Measurements from ENCODE around the gene CCDC141. TPM values are rescaled to one million over a fixed set of nuclear protein-coding genes. Genes with fewer than 3 reads are reported as not detected.
A peak's percentile ranks its signal among the peaks of the same experiment; 100 is the strongest.
"Not testable (repeated sequence)": the region's sequence is repeated elsewhere in the genome, so short reads cannot be mapped to it uniquely, and the experiment has no call there.

The CCDC141 gene
- 3.6 and 4.2 TPM in 2 replicates for total RNA-seq

DNA sequence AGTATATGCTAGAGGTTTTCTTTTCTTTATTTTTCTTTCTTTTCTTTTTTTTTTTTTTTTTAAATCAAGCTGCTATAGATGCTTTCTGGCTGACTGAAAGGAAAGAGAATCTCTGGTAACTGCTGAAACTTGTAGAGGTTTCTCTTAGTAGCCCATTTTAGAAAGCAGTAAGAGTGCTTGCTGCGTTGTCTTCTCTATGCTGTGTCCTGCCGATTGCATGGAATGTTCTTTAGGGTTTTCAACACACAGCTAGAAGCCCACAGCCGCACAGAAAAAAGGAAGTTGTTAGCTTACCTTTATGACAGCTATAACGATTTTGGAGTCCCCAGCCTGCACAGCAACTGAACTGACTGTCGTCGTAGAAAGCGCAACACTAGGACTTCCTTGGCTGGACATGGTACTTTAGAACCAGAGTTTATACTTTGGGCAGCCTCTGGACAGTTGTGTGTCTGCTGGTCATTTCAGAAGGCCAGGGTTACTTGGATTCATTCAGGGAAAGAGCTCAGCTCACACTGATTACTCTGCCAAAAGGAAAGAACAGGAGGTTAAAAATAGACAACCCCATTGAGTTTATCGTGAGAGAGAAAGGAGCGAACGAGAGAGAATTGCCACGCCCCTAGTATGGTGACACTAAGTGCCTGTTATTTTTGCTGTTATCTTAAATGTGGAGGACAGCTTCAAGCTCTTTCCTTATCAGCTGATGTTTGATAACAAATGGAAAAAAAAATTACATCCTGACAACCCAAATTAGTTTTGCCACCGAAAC lies at the start of gene CCDC141:
TSS of gene CCDC141 (minus strand) at position 592 of the 766 bp plus-strand sequence. CDS start at position 396, 196 bp downstream.
- peaks cover 50% of the 10 kb centered on the region for H3K4me1 Mint-ChIP-seq (ENCODE audit: low read depth)
- DNase-seq (ENCODE audit: low spot score), result peak; percentile 31
- no peaks in the 10 kb centered on the region for H3K27me3 Mint-ChIP-seq (ENCODE audit: low read depth)
- H3K9me3 Mint-ChIP-seq, result peaks cover 5% of the 10 kb centered on the region
- H3K36me3 Mint-ChIP-seq (ENCODE audit: low read depth), result peaks cover 16% of the 10 kb centered on the region
- intact Hi-C loops (cut with micrococcal nuclease), result loop anchor here (2.0 to 5.0 kb wide), 2 partner anchors 17 to 58 kb away; no protein-coding TSS in a partner anchor
- H3K4me3 Mint-ChIP-seq (ENCODE audit: low read depth), result peak within 1 kb of the TSS; percentile 80
- peak within 1 kb of the TSS; percentile 81 for H3K27ac Mint-ChIP-seq

DNA sequence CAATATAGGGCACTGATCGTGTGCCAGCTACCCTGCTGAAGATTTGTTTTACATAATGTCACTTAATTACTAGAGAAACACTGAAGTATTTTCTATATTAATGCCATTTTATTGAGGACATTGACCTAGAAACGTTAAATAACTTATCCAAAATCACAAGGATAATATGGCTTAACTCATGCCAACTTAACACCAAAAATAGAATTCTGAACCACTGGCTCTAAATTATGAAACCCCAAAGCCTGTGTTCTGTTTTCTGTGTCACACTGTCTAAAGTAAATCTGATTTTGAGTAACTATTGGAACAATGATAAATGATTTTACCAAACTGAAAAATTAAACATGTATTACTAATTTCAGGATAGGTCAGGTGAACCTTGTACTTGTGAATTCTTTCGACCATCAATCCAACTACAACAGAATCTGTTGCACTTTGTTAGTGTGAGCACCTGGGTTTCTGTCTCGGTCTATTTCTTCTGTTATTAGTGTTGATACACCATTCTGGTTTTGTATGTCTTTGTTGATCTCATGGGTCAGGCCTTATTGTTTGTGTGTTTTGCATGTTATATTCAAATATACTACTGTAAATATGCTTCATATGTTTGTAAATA lies 48.2 kb upstream of the CCDC141 start:
- Mint-ChIP-seq H3K9me3 (no peaks in the 10 kb centered on the region), H3K36me3 (ENCODE audit: low read depth) (no peaks in the 10 kb centered on the region), H3K27ac (no peak overlapping the region), H3K27me3 (ENCODE audit: low read depth) (no peaks in the 10 kb centered on the region), H3K4me3 (ENCODE audit: low read depth) (no peak overlapping the region), H3K4me1 (ENCODE audit: low read depth) (peaks cover 17% of the 10 kb centered on the region)
- intact Hi-C loops (cut with micrococcal nuclease), result no loop called here
- DNase-seq (ENCODE audit: low spot score), result no peak

GRCh38 chr2:179097131-179097530 lies 47.2 kb upstream of the CCDC141 start:
- no peak for DNase-seq (ENCODE audit: low spot score)
- no peak overlapping the region for H3K4me3 Mint-ChIP-seq (ENCODE audit: low read depth)
- H3K27ac Mint-ChIP-seq, result no peak overlapping the region
- H3K9me3 Mint-ChIP-seq, result no peaks in the 10 kb centered on the region
- H3K36me3 Mint-ChIP-seq (ENCODE audit: low read depth), result no peaks in the 10 kb centered on the region
- H3K27me3 Mint-ChIP-seq (ENCODE audit: low read depth), result no peaks in the 10 kb centered on the region
- intact Hi-C loops (cut with micrococcal nuclease), result no loop called here
- H3K4me1 Mint-ChIP-seq (ENCODE audit: low read depth), result peaks cover 17% of the 10 kb centered on the region

DNA sequence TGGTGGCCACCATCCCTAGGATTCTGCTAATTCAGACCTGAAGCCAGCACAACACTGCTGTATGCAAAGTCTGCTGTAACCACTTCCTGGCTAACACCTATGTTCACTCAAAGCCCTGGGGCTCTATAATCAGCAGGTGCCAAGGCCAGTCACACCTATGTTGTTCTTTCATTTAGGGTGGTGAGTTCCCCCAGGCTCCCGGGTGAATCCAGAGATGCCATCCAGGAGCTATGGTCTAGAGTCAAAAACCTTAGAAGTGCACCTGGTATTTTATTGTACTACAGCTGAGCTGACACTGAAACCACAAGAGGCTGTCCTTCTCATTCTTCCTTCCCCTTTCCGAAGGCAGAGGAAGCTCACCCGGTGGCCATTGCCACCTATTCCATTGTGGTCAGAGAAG lies 46.2 kb upstream of the CCDC141 start:
- Mint-ChIP-seq H3K36me3 (ENCODE audit: low read depth) (no peaks in the 10 kb centered on the region), H3K4me3 (ENCODE audit: low read depth) (no peak overlapping the region)

DNA sequence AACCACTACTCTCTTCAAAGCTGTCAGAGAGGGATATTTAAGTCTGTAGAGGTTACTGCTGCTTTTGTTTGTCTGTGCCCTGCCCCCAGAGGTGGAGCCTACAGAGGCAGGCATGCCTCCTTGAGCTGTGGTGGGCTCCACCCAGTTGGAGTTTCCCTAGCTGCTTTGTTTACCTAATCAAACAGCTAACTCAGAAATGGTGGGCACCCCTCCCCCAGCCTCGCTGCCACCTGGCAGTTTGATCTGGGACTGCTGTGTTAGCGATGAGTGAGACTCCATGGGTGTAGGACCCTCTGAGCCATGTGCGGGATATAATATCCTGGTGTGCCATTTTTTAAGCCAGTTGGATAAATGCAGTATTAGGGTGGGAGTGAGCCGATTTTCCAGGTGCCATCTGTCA lies 43.0 kb upstream of the CCDC141 start:
- H3K27me3 Mint-ChIP-seq (ENCODE audit: low read depth); intact Hi-C loops (cut with micrococcal nuclease): not testable (repeated sequence)

More for the DNA sequence above, 46.2 kb upstream of the CCDC141 start:
- Mint-ChIP-seq H3K9me3 (no peaks in the 10 kb centered on the region), H3K27ac (no peak overlapping the region), H3K4me1 (ENCODE audit: low read depth) (peaks cover 17% of the 10 kb centered on the region), H3K27me3 (ENCODE audit: low read depth) (no peaks in the 10 kb centered on the region)
- intact Hi-C loops (cut with micrococcal nuclease), result loop anchor here (1.0 kb wide), 1 partner anchor 10 kb away; no protein-coding TSS in a partner anchor
- DNase-seq (ENCODE audit: low spot score), result no peak

GRCh38 chr2:179082697-179083096 lies 32.8 kb upstream of the CCDC141 start:
- DNase-seq (ENCODE audit: low spot score), result no peak
- no peak overlapping the region for H3K4me3 Mint-ChIP-seq (ENCODE audit: low read depth)
- intact Hi-C loops (cut with micrococcal nuclease), result no loop called here
- H3K27me3 Mint-ChIP-seq (ENCODE audit: low read depth), result no peaks in the 10 kb centered on the region
- H3K36me3 Mint-ChIP-seq (ENCODE audit: low read depth), result no peaks in the 10 kb centered on the region
- H3K4me1 Mint-ChIP-seq (ENCODE audit: low read depth), result peaks cover 3% of the 10 kb centered on the region
- H3K27ac Mint-ChIP-seq, result no peak overlapping the region
- H3K9me3 Mint-ChIP-seq, result peaks cover 26% of the 10 kb centered on the region

More for the DNA sequence above, 43.0 kb upstream of the CCDC141 start:
- not testable (repeated sequence) for H3K9me3 Mint-ChIP-seq; H3K27ac Mint-ChIP-seq; H3K4me3 Mint-ChIP-seq (ENCODE audit: low read depth); H3K36me3 Mint-ChIP-seq (ENCODE audit: low read depth); DNase-seq (ENCODE audit: low spot score)
- H3K4me1 Mint-ChIP-seq (ENCODE audit: low read depth), result peaks cover 17% of the 10 kb centered on the region

DNA sequence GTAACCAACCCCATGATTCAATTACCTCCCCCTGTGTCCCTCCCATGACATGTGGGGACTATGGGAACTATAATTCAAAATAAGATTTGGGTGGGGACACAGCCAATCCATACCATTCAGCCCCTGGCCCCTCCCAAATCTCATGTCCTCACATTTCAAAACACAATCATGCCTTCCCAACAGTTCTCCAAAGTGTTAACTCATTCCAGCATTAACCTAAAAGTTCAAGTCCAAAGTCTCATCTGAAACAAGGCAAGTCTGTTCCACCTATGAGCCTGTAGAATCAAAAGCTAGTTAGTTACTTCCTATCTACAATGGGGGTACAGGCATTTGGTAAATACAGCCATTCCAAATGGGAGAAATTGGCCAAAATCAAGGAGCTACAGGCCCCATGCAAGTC lies 32.0 kb upstream of the CCDC141 start:
- no peaks in the 10 kb centered on the region for H3K27me3 Mint-ChIP-seq (ENCODE audit: low read depth)
- peaks cover 32% of the 10 kb centered on the region for H3K9me3 Mint-ChIP-seq
- H3K36me3 Mint-ChIP-seq (ENCODE audit: low read depth), result no peaks in the 10 kb centered on the region
- no peak overlapping the region for H3K4me3 Mint-ChIP-seq (ENCODE audit: low read depth)
- intact Hi-C loops (cut with micrococcal nuclease), result no loop called here
- peaks cover 3% of the 10 kb centered on the region for H3K4me1 Mint-ChIP-seq (ENCODE audit: low read depth)
- DNase-seq (ENCODE audit: low spot score), result no peak
- no peak overlapping the region for H3K27ac Mint-ChIP-seq

DNA sequence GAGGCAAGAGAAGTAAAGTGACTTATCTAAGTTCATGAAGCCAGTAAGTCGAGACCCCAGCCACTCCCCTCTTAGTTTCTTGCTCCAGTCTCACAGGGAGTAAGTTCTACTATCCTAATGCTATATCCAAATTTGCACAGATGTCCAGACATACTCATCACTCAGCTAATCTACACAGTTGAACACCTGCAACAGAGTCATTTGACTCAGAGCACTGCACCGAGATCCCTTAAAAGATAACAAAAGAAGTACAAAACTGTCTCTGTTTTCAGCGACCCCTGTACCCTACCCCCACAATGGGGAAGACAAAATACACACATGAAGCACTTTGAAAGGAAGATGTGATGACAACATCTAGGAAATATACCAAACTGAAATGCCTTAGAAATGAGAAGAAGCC lies 22.6 kb upstream of the CCDC141 start:
- Mint-ChIP-seq H3K9me3 (peaks cover 22% of the 10 kb centered on the region), H3K27me3 (ENCODE audit: low read depth) (no peaks in the 10 kb centered on the region), H3K36me3 (ENCODE audit: low read depth) (no peaks in the 10 kb centered on the region), H3K4me3 (ENCODE audit: low read depth) (no peak overlapping the region), H3K4me1 (ENCODE audit: low read depth) (peaks cover 4% of the 10 kb centered on the region), H3K27ac (no peak overlapping the region)
- no peak for DNase-seq (ENCODE audit: low spot score)
- intact Hi-C loops (cut with micrococcal nuclease), result no loop called here

DNA sequence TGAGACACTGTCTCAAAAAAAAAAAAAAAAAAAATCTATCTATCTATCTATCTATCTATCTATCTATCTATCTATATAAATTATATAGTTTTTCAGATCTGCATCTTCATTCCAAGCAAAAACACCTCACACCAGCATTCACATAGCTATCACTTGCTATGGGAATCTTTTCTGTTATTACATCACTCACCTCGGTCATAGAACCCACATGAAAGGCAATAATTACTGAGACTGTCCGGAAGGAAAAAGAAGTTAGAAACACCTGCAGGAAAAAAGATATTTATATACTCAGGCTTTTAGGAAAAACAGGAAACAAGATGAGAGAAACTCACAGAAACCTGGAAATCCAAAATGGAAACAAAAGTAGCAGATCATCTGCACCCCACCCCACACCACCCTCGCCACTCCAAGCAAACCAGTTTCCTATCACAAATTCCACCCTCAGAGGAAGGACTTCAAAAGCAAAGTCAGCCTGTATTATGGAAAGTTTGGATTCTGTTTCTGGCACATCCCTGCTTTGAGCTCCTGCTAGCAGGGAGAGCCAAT lies 21.9 kb upstream of the CCDC141 start:
- Mint-ChIP-seq H3K27me3 (ENCODE audit: low read depth) (no peaks in the 10 kb centered on the region), H3K4me1 (ENCODE audit: low read depth) (peaks cover 4% of the 10 kb centered on the region), H3K4me3 (ENCODE audit: low read depth) (no peak overlapping the region), H3K9me3 (peaks cover 15% of the 10 kb centered on the region), H3K27ac (no peak overlapping the region), H3K36me3 (ENCODE audit: low read depth) (no peaks in the 10 kb centered on the region)
- DNase-seq (ENCODE audit: low spot score), result no peak
- intact Hi-C loops (cut with micrococcal nuclease), result no loop called here

DNA sequence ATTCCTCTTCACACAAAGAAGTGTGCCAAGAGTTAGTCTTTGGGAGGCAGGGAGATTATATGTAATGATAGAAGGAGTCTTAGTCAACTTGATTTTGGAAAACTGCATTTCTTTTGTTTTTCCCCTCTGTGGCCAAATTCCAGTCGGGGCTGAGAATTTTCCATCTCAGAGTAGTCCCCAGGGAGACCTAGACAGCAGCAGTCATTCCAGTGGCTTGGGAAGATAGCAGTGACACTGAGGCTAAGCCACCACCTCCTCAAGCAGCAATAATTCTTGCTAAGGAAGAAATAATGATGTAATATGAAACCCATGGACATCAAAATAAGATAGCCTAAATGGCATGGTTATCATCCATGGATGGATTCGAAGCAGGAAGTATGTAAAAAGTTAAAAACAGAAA lies 21.0 kb upstream of the CCDC141 start:
- Mint-ChIP-seq H3K27me3 (ENCODE audit: low read depth) (no peaks in the 10 kb centered on the region), H3K4me1 (ENCODE audit: low read depth) (peaks cover 4% of the 10 kb centered on the region), H3K9me3 (peaks cover 12% of the 10 kb centered on the region), H3K36me3 (ENCODE audit: low read depth) (no peaks in the 10 kb centered on the region), H3K4me3 (ENCODE audit: low read depth) (no peak overlapping the region), H3K27ac (no peak overlapping the region)
- DNase-seq (ENCODE audit: low spot score), result no peak
- intact Hi-C loops (cut with micrococcal nuclease), result no loop called here

DNA sequence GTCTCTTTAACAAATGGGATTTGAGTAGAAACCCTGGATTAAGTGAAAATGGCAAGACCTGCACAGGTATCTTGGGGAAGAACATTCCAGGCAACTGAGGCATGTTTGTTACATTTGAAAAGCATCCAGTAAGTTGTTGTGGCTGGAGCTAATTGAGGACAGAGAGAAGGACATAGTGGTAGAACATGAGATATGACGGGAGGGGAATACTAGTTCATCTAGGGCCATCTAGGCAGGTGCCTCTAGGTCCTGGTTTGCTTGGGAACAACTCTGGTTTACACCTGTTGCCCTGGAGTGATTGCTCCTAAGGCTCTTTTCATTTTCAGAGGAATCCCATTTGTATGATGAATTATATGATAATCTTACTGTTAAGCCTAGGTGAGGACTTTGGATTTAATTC lies 19.7 kb upstream of the CCDC141 start:
- Mint-ChIP-seq H3K36me3 (ENCODE audit: low read depth) (no peaks in the 10 kb centered on the region), H3K27me3 (ENCODE audit: low read depth) (no peaks in the 10 kb centered on the region), H3K27ac (no peak overlapping the region), H3K9me3 (peaks cover 12% of the 10 kb centered on the region), H3K4me1 (ENCODE audit: low read depth) (peaks cover 4% of the 10 kb centered on the region), H3K4me3 (ENCODE audit: low read depth) (no peak overlapping the region)
- intact Hi-C loops (cut with micrococcal nuclease), result no loop called here
- DNase-seq (ENCODE audit: low spot score), result no peak

- Mint-ChIP-seq H3K4me3 (ENCODE audit: low read depth) (no peak overlapping the region), H3K36me3 (ENCODE audit: low read depth) (no peaks in the 10 kb centered on the region), H3K4me1 (ENCODE audit: low read depth) (peaks cover 4% of the 10 kb centered on the region), H3K27ac (no peak overlapping the region), H3K27me3 (ENCODE audit: low read depth) (no peaks in the 10 kb centered on the region), H3K9me3 (peaks cover 12% of the 10 kb centered on the region)
- intact Hi-C loops (cut with micrococcal nuclease), result no loop called here
- DNase-seq (ENCODE audit: low spot score), result no peak
These were observed 19.2 kb upstream of the CCDC141 start for GRCh38 chr2:179068991-179069643.

Measured in activated T-helper 2 cell treated with anti-CD3 and anti-CD28 coated beads, Interferon-gamma antibody, Interleukin-2, Interleukin-4, amounts not matched to agents 10 μg/mL and 5 μg/mL and 100 μg/mL, durations not matched to agents 14 hours and 24 hours and 36 hours (primary cell).